ENCODE measurements around the gene NSUN6. TPM values are rescaled to one million over a fixed set of nuclear protein-coding genes. Genes with fewer than 3 reads are reported as not detected.

NSUN6 gene
- total RNA-seq, 1 donor from 2014 or later = 7.2 TPM

DNA sequence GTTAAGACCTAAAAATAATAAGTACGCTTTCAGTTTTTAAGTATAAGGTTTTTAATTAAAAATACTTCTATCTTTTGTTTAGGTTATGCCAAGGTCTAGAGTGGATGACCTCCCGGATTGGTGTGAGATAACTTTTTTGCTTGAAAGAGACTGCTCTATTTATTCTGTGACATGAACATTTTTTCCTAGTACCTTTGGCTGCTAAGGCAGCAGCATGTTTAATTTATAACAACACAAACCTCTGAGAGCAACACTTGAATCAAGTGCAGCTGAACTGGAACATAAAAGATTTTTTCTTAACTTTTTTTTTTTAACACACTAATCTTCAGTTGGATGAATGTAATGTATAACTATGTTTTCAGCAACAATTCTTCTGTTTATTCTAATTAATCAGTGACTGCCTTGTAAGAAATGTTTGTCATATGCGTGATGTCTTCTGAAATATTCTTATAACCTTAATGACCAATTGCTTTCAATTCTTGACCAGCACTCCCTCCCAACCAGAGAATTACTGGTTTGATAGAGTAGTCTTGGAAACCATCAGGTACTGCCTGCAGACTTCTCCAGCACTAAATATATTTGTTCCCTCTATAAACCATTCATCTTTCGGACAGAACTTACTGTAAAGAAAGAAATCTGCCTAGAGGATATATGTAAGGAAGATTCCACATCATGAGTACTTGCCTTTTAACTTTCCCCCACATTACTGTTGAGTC, 23.9 kb upstream of the NSUN6 start:
- TF ChIP-seq, protein P1, sequence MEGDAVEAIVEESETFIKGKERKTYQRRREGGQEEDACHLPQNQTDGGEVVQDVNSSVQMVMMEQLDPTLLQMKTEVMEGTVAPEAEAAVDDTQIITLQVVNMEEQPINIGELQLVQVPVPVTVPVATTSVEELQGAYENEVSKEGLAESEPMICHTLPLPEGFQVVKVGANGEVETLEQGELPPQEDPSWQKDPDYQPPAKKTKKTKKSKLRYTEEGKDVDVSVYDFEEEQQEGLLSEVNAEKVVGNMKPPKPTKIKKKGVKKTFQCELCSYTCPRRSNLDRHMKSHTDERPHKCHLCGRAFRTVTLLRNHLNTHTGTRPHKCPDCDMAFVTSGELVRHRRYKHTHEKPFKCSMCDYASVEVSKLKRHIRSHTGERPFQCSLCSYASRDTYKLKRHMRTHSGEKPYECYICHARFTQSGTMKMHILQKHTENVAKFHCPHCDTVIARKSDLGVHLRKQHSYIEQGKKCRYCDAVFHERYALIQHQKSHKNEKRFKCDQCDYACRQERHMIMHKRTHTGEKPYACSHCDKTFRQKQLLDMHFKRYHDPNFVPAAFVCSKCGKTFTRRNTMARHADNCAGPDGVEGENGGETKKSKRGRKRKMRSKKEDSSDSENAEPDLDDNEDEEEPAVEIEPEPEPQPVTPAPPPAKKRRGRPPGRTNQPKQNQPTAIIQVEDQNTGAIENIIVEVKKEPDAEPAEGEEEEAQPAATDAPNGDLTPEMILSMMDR (conservative IDR thresholded peaks at IDR 0.05; ENCODE audit: low read depth, low read length) = no peak
- no peak for DNase-seq (ENCODE audit: low read depth)
- no peak overlapping the region for H3K4me3 ChIP-seq (ENCODE audit: low read depth, low read length)

DNA sequence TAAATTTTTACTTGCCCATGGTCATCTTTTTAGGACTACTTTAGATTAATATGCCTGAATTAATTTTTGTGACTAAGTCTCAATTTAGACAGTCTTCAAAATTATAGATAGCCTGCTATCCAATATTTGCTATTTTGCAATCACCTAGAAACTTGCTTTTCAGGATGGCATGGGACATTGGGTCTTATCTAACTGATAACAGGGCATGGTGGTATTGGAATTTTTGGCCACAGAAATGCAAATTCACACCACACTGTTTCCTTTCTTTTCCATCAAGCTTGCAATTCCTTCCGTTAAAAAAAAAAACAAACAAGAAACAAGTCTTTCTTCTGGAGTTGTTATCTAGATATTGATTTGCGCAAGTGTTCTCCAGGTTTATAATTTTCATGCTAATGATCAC, 16.6 kb upstream of the NSUN6 start:
- TF ChIP-seq, protein P1 (conservative IDR thresholded peaks at IDR 0.05; ENCODE audit: low read depth, low read length) = no peak

DNA sequence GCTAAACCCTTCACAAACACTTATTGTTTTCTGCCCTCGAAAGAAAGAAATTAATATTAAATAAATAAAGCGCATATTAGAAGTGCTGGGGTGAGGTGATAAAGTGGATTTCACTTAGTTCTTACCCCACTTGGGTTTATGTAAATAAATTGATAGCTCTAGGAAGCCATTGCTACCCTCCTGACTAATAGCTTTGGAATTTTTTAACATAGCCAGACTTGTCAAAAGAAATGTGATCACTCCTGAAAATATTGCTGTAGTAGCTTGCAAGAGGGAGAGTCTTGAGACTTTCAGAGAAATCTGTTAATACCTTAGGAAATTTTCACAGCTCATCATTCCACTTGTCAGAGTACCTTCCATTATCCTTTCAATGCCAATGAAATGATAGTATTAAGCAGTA, 15.4 kb upstream of the NSUN6 start:
- no peak for DNase-seq (ENCODE audit: low read depth)
- no peak overlapping the region for H3K4me3 ChIP-seq (ENCODE audit: low read depth, low read length)
- TF ChIP-seq, protein P1 (conservative IDR thresholded peaks at IDR 0.05; ENCODE audit: low read depth, low read length) = no peak

More for the DNA sequence above, 16.6 kb upstream of the NSUN6 start:
- no peak for DNase-seq (ENCODE audit: low read depth)
- no peak overlapping the region for H3K4me3 ChIP-seq (ENCODE audit: low read depth, low read length)

DNA sequence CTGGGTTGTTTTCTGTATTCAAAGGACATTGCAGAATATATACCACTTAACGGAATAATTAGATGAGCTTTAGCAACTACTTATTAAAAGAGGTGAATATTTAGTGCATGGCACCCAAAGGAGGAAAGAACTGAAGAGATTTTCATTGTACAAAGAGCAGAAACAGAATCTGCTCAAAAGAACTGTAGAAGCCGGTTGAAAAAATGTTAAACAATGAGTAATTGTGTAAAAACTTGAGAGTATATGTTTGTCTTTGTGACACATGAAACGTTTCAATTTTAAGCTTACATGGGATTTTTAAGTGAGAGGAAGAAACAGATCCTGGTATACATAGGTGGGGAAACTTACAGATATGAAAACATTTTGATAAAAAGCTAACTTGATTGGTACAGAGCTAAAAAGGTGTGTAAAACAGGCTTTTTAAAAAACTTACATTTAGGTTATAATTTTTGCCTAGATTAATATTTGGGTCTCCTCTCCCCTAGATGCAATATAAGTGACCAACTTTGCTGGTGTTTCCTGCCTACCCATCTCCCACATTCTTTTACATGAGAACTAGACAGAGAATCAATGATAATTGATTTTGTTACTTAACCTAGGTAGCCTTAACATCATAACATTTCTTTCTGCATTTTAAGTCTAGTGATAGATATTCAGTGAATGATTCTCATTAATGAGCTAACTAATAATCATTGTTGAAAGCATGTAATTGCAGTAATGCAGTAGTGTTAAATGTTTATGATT, 14.6 kb upstream of the NSUN6 start:
- TF ChIP-seq, protein P1 (conservative IDR thresholded peaks at IDR 0.05; ENCODE audit: low read depth, low read length) = no peak
- no peak overlapping the region for H3K4me3 ChIP-seq (ENCODE audit: low read depth, low read length)
- DNase-seq (ENCODE audit: low read depth) = no peak

DNA sequence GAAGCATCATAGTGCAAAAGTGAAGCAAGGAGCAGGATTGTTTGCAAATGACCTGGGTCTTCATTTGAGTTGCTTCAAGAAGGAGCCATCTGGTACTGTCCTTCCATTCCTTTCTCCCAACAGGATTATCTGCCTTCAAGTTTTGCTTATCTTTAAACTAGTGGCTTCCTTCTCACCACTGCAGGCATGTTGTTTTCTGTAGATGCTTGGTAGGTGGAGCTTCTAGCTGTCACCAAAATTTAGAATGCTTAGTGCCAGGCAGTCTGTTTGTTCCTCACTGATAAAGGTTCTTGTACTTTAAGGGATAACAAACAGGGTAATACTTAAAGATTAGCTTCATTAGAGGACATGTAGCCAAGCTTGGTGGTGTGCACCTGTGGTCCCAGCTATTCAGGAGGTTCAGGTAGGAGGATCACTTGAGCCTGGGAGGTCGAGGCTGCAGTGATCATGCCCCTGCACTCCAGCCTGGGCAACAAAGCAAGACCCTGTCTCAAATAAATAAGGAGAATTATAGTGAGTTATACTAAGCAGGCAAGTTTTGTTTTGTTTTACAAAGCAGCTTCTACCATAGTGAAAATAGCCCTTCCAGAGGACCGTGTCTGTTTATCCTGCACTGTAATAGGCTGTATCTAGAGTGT, 13.6 kb upstream of the NSUN6 start:
- TF ChIP-seq, protein P1 (conservative IDR thresholded peaks at IDR 0.05; ENCODE audit: low read depth, low read length) = no peak
- no peak for DNase-seq (ENCODE audit: low read depth)
- H3K4me3 ChIP-seq (ENCODE audit: low read depth, low read length) = no peak overlapping the region

DNA sequence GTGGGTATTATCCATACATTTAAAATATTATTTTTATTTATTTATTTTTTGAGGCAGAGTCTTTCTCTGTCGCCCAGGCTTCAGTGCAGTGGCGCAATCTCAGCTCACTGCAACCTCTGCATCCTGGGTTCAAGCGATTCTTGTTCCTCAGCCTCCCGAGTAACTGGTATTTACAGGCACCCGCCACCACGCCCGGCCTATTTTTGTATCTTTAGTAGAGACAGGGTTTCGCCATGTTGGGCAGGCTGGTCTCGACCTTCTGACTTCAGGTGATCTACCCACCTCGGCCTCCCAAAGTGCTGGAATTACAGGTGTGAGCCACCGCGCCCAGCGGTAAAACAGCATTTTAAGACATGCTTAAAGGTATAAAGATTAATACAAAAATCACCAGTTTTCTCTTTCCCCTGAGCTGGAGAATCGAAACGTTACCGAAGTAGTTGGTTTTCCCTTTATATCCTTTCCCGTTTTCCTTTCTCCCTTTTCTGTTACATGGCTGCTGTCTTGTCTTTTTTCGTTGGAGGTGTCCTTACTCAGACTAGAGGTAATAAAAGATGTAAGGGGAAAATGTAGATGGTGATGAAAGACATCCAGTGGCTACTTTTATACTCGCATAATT, 9.5 kb upstream of the NSUN6 start:
- TF ChIP-seq, protein P1 (conservative IDR thresholded peaks at IDR 0.05; ENCODE audit: low read depth, low read length) = no peak
- H3K4me3 ChIP-seq (ENCODE audit: low read depth, low read length) = peak overlapping the region; percentile 97
- DNase-seq (ENCODE audit: low read depth) = no peak

Measured in epithelial cell of proximal tubule (primary cell).